ENCODE results near the gene E2F2. TPM values are rescaled to one million over a fixed set of nuclear protein-coding genes. Genes with fewer than 3 reads are reported as not detected.

Gene E2F2
- total RNA-seq, 1 experiment from 2014 or later, result 16.3 TPM

DNA sequence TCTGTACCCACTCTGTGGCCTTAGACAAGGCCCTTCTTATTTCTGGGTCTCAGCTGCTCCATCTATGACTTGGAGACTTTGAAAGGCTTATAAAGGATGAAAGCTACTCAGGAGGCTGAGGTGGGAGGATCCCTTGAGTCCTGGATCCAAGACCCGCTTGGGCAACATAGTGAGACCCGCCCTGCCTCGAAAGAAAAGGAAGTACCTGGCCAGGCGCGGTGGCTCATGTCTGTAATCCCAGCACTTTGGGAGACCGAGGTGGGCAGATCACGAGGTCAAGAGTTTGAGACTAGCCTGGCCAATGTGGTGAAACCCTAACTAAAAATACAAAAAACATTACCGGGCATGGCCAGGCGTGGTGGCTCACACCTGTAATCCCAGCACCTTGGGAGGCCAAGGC, 14.8 kb upstream of the E2F2 start:
- TF ChIP-seq SP1 (IDR thresholded peaks at IDR 0.05; ENCODE audit: low read depth) (no peak), ELF1 (IDR thresholded peaks at IDR 0.05; ENCODE audit: borderline replicate concordance, low read depth) (no peak), POLR2AphosphoS5 (IDR thresholded peaks at IDR 0.05; ENCODE audit: low read depth, low read length) (no peak), YY1 (IDR thresholded peaks at IDR 0.05; ENCODE audit: extremely low read depth, insufficient replicate concordance, low read depth, low read length) (no peak), RAD21 (IDR thresholded peaks at IDR 0.05; ENCODE audit: low read depth) (no peak), ZNF274 (IDR thresholded peaks at IDR 0.05; ENCODE audit: low read depth, low read length) (no peak), SRF (IDR thresholded peaks at IDR 0.05; ENCODE audit: low read depth) (no peak), TCF7L2 (IDR thresholded peaks at IDR 0.05; ENCODE audit: borderline replicate concordance, extremely low read depth, insufficient read depth, insufficient read length) (no peak), EZH2phosphoT487 (IDR thresholded peaks at IDR 0.05; ENCODE audit: borderline replicate concordance) (no peak), ZFX (IDR thresholded peaks at IDR 0.05) (no peak), POLR2A (IDR thresholded peaks at IDR 0.05; ENCODE audit: borderline replicate concordance, extremely low read depth, insufficient read depth, insufficient read length) (no peak), CBX3 (IDR thresholded peaks at IDR 0.05; ENCODE audit: low read depth) (no peak)
- TF ChIP-seq, protein P1, sequence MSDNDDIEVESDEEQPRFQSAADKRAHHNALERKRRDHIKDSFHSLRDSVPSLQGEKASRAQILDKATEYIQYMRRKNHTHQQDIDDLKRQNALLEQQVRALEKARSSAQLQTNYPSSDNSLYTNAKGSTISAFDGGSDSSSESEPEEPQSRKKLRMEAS (IDR thresholded peaks at IDR 0.05), result no peak
- TF ChIP-seq, protein P2, sequence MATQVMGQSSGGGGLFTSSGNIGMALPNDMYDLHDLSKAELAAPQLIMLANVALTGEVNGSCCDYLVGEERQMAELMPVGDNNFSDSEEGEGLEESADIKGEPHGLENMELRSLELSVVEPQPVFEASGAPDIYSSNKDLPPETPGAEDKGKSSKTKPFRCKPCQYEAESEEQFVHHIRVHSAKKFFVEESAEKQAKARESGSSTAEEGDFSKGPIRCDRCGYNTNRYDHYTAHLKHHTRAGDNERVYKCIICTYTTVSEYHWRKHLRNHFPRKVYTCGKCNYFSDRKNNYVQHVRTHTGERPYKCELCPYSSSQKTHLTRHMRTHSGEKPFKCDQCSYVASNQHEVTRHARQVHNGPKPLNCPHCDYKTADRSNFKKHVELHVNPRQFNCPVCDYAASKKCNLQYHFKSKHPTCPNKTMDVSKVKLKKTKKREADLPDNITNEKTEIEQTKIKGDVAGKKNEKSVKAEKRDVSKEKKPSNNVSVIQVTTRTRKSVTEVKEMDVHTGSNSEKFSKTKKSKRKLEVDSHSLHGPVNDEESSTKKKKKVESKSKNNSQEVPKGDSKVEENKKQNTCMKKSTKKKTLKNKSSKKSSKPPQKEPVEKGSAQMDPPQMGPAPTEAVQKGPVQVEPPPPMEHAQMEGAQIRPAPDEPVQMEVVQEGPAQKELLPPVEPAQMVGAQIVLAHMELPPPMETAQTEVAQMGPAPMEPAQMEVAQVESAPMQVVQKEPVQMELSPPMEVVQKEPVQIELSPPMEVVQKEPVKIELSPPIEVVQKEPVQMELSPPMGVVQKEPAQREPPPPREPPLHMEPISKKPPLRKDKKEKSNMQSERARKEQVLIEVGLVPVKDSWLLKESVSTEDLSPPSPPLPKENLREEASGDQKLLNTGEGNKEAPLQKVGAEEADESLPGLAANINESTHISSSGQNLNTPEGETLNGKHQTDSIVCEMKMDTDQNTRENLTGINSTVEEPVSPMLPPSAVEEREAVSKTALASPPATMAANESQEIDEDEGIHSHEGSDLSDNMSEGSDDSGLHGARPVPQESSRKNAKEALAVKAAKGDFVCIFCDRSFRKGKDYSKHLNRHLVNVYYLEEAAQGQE (IDR thresholded peaks at IDR 0.05; ENCODE audit: low read depth), result no peak
- TF ChIP-seq, protein P3, sequence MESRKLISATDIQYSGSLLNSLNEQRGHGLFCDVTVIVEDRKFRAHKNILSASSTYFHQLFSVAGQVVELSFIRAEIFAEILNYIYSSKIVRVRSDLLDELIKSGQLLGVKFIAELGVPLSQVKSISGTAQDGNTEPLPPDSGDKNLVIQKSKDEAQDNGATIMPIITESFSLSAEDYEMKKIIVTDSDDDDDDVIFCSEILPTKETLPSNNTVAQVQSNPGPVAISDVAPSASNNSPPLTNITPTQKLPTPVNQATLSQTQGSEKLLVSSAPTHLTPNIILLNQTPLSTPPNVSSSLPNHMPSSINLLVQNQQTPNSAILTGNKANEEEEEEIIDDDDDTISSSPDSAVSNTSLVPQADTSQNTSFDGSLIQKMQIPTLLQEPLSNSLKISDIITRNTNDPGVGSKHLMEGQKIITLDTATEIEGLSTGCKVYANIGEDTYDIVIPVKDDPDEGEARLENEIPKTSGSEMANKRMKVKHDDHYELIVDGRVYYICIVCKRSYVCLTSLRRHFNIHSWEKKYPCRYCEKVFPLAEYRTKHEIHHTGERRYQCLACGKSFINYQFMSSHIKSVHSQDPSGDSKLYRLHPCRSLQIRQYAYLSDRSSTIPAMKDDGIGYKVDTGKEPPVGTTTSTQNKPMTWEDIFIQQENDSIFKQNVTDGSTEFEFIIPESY (IDR thresholded peaks at IDR 0.05; ENCODE audit: extremely low read depth, insufficient replicate concordance, low read length), result no peak
- Histone ChIP-seq H3K4me3 (replicated peaks in 1 of 2; ENCODE audit: low read depth in 1 of 2, low read length in 2 of 2) (no peak overlapping the region), H3K36me3 (ENCODE audit: control insufficient read depth in 1 of 2, insufficient read depth in 2 of 2, low read length in 2 of 2) (no peaks in the 10 kb centered on the region), H3K27me3 (ENCODE audit: insufficient read depth, low read length) (no peaks in the 10 kb centered on the region), H2AFZ (ENCODE audit: low read depth, low read length, poor library complexity, severe bottlenecking) (no peak overlapping the region), H3K9ac (ENCODE audit: low read length) (no peak overlapping the region), H3K4me1 (ENCODE audit: control insufficient read depth in 1 of 2, insufficient read depth in 2 of 2, low read length in 2 of 2) (peaks cover 10 to 23% of the 10 kb centered on the region in 2 experiments; a peak in 3 of 4 replicates), H3K9me3 (ENCODE audit: control insufficient read depth in 1 of 2, insufficient read depth in 1 of 2, low read depth in 1 of 2, low read length in 2 of 2) (no peaks in the 10 kb centered on the region), H3K9me2 (ENCODE audit: insufficient read depth) (no peaks in the 10 kb centered on the region), H3K4me2 (ENCODE audit: low read length) (no peak overlapping the region), H4K20me1 (ENCODE audit: insufficient read depth) (no peaks in the 10 kb centered on the region), H3K79me2 (ENCODE audit: insufficient read depth, low read length) (no peaks in the 10 kb centered on the region), H3K27ac (ENCODE audit: low read depth, low read length) (no peak overlapping the region)
- BruUV-seq (replicated peaks), result no TSS peak
- ChIA-PET CTCF (interaction anchor here (1.0 to 4.2 kb wide), 4 partner anchors 89 to 371 kb away, joined by 3 to 104 read pairs (median 13); no protein-coding TSS in a partner anchor), RAD21 (ENCODE audit: low non-redundant PET in 1 of 2, low total read pairs in 2 of 2, uncharacterized antibody in 2 of 2, unreplicated experiment in 2 of 2) (interaction anchor here (1.3 to 3.6 kb wide), 3 partner anchors 89 to 92 kb away, joined by 4 to 25 read pairs (median 23); no protein-coding TSS in a partner anchor), POLR2A (interaction anchor here (0.8 to 1.4 kb wide), 3 partner anchors 16 to 91 kb away, joined by 3 to 4 read pairs (median 3); no protein-coding TSS in a partner anchor)
- ATAC-seq (no peak), DNase-seq (ENCODE audit: low read depth, low spot score) (no peak)
- intact Hi-C loops (cut with micrococcal nuclease), result no loop called here

All from HCT116 (cell line).